ENCODE results near the gene DNAAF8.
A peak's percentile ranks its signal among the peaks of the same experiment; 100 is the strongest.
"Not testable (repeated sequence)": the region's sequence is repeated elsewhere in the genome, so short reads cannot be mapped to it uniquely, and the experiment has no call there.

The DNAAF8 gene

DNA sequence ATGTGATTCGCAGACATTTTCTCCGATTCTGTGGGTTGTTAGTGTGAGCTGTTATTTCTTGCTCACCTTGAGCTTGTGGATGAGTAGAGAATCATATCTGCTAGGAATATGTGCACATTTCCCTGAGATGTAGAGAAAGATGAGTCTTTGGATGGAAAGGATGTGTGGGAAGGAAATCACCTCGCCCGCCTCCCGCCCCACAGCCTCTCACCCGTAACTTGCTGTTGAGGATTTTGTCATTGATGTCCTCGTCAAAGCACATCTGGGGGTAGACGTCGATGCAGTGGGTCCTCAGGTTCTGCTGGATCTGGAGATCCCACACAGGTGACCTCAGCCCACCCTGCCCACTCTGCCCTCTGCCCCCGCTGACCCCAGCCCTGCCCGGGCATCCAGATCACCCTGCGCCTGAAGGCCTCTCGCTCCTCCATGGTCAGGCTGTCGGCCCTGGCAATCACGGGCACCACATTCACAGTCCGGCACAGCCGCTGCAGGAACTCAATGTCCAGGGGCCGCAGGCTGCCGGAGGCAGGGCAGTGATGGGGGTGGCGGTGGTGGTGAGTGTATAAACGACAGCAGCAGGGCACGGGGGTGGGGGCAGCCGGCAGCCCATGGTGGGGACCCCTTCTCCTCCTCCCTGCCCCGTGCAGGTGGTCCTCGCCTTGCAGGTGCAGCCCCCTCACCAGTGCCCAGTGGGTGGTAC lies 49.1 kb downstream of the DNAAF8 start:
- no peak for DNase-seq (ENCODE audit: low spot score)

DNA sequence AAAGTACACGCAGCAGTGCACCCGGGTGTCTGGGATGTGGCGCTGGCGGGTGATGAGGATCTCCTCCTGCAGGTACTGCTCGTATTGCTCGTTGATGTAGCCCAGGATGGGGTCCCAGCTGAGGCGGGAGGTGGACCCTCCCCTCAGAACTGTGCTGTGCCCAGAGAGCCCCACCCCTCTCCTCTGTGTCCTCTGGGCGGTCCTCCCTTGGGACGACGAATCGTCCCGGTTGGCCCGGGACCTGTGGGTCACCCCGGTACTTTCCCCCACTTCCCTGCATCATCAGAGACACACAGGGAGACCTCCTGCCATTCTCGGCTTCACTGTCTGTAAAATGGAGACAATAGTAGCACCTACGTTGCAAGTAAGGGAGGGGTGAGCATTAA lies 49.6 kb downstream of the DNAAF8 start:
- no peak for DNase-seq (ENCODE audit: low spot score)

GRCh38 chr16:4784444-4784987 lies 50.2 kb downstream of the DNAAF8 start:
- DNase-seq (ENCODE audit: low spot score) = not testable (repeated sequence)

DNA sequence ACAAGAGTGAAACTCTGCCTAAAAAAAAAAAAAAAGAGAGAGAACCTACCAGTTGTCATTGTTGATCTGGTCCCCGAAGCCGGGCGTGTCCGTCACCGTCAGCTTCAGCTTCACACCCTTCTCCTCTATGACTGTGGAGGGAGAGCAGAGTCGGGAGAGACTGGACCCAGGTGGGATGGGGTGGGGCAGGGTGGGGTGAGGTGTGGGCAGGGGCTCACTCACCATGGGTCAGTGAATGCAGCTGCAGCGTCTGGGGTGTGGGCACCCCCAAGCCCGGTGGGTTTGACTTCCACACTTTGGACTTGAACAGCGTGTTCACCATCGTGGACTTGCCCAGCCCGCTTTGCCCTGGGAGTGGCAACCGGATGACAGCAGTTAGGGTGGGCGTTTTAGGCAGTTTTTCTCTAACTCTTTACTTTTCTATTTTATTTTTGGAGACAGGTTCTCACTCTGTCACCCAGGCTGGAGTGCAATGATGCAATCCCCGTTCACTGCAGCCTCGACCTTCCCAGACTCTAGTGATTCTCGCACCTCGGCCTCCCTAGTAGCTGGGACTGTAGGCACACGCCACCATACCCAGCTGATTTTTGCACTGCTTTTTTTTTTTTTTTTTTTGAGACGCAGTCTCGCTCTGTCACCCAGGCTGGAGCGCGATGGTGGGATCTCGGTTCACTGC lies 51.6 kb downstream of the DNAAF8 start:
- DNase-seq (ENCODE audit: low spot score) = no peak

DNA sequence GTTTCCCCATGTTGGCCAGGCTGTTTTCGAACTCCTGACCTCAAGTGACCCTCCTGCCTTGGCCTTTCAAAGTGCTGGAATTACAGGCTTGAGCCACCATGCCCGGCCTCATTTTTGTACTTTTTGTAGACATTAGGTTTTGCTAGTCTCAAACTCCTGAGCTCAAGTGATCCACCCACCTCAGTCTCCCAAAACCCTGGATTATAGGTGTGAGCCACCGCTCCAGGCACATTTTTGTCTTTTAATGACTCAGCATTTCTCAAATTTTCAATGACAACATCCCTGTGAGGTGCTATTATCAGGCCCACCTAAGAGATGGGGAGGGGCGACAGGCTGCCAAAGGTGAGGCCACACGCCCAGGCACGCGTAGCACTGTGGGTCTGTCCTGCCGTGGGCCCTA lies 52.7 kb downstream of the DNAAF8 start:
- no peak for DNase-seq (ENCODE audit: low spot score)

DNA sequence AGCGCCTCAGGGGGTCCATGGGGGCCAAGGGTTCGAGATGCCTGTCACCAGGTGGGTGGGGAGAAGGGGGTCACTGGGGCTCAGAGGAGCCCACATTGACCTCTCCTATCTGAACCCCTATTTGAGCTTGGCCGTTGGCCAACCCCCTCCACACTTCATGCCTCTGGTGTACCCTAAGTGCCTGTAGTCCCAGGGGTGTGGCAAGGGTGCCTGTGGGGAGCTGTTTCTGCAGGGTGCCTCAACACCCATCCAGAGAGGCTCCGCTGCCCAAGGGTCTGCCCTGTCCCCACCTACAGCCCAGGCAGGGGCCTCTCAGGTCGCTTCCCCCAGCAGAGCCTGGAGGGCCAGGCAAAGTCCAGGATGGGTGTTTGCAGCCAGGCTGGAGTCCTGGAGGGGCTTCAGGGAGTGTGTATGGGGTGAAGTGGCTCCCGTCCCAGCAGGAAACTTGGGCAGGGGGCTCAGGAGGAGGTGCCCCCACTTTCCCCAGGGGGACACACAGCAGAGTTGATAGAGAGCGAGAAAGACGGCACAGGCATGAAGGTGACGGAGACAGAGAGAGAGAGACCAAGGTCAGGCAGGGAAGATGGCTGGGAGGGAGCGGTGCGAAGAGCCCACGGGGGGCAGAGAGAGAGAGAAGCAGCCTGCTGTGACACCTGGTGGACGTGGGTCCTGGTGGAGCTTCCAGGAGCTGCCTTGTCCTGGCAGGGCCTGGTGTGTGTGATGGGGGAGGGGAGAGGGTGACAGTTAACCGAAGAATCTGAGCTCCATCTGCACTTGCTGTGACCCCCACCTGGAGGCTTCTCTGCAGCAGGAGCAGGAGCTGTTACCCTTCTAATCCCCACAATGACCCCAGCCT lies 53.5 kb downstream of the DNAAF8 start, which contains the start of gene SEPTIN12:
Gene SEPTIN12 (minus strand): TSS at position 719 of the 856 bp plus-strand sequence. CDS start 700 bp downstream, at position 19.
- DNase-seq (ENCODE audit: low spot score) = no peak

DNA sequence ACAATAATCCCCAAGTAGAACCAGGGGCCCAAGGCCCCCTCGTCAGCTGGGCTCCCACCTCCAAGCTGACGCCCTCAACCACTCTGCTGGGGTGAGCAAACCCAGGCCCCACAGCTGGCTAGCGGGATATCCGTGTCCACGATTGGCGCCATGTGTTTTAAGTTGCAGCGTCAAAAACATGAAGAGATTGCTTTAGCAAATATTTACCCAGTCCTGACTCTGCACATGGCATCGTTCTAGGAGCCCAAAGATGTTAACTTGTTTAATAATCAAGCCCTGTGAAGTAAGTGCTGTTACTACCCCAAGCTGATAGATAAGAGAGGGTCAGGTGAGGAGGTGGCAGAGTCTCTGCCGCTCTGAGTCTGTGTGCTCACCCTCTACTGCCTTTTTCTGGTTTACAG lies 54.2 kb downstream of the DNAAF8 start:
- DNase-seq (ENCODE audit: low spot score) = no peak

DNA sequence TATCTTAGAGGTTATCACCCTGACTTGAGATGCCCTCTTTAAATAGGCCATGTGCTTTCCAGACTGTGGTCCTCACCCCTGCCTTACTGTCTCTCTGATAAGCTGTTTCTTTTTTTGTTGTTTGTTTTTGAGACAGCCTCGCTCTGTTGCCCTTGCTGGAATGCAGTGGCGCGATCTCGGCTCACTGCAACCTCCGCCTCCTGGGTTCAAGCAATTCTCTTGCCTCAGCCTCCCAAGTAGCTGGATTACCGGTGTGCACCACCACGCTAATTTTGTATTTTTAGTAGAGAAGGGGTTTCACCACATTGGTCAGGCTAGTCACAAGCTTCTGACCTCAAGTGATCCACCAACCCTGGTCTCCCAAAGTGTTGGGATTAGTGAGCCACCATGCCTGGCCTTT lies 54.6 kb downstream of the DNAAF8 start:
- DNase-seq (ENCODE audit: low spot score) = no peak

GRCh38 chr16:4790261-4790660 lies 55.9 kb downstream of the DNAAF8 start:
- DNase-seq (ENCODE audit: low spot score) = no peak

- no peak for DNase-seq (ENCODE audit: low spot score)
Measured at GRCh38 chr16:4790871-4791270, 56.5 kb downstream of the DNAAF8 start.

- DNase-seq (ENCODE audit: low spot score) = no peak
Measured at GRCh38 chr16:4792951-4793513, 58.7 kb downstream of the DNAAF8 start.

GRCh38 chr16:4795181-4795827 lies 61.0 kb downstream of the DNAAF8 start, which contains the start of gene SMIM22:
TSS of gene SMIM22 (plus strand) at chr16:4795369. CDS start at chr16:4795735, 366 bp downstream.
- peak; percentile 75 for DNase-seq (ENCODE audit: low spot score)

- DNase-seq (ENCODE audit: low spot score) = peak; percentile 32
Measured at GRCh38 chr16:4795828-4796572, 61.7 kb downstream of the DNAAF8 start.

DNA sequence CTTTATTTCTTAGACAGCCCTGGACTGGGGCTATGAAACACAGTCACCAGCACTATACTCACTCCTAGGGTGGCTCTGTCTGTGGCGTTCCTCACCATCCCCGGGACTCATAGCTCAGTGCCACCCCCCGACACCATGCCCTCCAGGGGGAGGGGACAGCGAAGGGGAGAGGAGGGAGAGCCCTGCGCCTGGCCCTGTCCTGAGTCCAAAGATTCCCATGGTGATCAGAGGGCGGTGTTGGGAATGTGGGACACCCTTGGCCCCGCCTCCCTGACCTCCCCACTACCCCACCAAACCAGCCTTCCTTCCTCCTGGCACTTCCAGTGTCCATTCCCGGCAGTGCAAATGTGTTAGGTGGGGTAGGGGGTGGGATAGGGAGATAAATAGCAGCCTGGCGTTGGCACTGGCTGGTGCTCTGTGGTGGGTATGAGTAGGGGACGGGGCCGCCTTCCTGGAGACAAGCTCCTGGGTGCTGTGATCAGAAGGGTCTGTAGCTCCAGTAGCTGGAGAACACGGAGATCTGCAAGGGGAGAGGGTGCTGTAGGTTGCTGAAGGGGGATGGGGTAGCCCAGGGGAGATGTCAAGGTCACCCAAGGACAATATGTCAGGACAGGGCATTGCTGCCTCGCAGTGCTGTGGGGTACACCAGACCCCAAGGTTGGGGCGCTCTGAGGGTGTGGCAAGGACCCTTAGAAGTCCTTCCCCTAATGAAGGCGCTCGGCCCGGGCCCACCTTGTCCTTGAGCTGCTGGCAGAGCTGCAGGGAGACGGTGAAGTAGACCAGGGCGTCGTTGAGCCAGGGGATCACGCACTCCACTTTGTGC lies 62.9 kb downstream of the DNAAF8 start:
- no peak for DNase-seq (ENCODE audit: low spot score)

DNA sequence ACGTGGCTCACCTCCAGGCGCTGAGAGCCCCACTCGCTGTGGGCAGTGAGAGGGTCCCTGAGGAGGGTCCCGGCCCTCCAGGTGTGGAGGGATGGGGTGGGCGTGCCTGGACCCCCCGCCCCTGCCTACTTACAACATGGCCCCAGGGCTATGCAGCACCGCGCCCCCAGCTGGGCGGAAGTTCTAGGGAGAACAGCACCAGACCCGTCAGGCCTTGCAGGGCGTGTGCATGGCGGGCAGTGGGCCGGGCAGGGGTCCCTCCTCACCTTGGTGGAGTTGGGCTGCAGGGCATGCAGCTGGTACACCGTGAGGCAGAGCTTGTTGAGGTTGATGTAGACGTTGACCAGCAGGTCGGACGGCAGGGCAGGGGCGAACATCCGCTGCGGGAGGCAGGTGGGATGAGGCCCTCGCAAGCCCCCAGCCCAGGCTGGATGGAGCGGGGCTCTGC lies 63.5 kb downstream of the DNAAF8 start:
- DNase-seq (ENCODE audit: low spot score) = no peak

GRCh38 chr16:4798456-4798855 lies 64.1 kb downstream of the DNAAF8 start:
- DNase-seq (ENCODE audit: low spot score) = no peak
